Stimulated activated CD4-positive, alpha-beta T cell treated with anti-CD3 and anti-CD28 coated beads, Interleukin-2, amount 100 ng/mL, for 24 hours (primary cell): Measurements from ENCODE around the gene AK9.
A peak's percentile ranks its signal among the peaks of the same experiment; 100 is the strongest.
"Not testable (repeated sequence)": the region's sequence is repeated elsewhere in the genome, so short reads cannot be mapped to it uniquely, and the experiment has no call there.

Experiments
- DNase-seq, 2 donors: peaks; one replicate each; pipeline ENCODE4 v3.0.0-alpha.2; 2020

AK9 gene

DNA sequence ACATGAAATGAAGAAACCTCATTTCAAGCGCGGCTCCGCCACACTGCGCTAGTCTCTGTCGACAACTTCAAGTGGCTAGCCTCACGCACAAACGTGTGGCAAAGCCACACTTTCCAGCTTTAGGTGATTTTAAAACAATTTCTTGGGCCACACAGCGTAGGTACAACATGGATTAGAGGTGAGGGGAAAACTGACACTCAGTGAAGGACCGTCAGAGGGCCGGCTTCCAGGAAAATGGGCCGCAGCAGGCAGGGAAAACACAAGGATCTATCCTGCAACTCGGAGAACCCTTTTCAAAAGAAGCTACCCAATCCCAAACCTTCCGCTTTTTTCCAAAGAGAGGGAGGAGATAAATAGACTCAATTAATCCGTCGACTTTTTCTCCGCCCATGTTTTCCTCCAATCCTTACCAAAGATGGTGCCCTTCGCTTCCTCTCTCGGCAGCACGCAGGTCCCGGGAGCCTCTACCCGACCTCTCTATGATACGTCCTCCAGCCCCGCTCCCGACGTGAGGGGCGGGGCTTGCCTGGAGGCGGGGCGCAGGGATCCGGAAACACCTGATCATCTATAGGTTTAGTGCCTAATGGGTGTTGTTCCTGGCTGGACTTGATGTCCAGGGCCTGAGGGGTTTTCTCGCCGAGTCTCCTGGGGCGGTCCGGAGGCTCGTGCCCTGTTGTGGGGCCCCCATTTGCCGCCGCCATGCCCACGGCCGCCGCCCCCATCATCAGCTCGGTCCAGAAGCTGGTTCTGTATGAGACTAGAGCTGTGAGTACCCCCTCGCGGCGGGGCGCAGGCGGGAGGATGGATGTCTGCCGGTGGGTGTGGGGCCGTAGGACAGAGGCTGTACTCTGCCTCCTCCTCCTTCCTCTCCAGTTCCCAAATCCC is at the start of gene AK9, which contains the start of gene FIG4:
AK9 (minus strand) TSS at position 466 of the 885 bp plus-strand sequence. CDS start 15,457 bp downstream, outside the sequence.
FIG4 (plus strand) TSS at position 560 of the 885 bp plus-strand sequence; CDS start at position 700, 140 bp downstream.
- peak; percentile 94 for DNase-seq

DNA sequence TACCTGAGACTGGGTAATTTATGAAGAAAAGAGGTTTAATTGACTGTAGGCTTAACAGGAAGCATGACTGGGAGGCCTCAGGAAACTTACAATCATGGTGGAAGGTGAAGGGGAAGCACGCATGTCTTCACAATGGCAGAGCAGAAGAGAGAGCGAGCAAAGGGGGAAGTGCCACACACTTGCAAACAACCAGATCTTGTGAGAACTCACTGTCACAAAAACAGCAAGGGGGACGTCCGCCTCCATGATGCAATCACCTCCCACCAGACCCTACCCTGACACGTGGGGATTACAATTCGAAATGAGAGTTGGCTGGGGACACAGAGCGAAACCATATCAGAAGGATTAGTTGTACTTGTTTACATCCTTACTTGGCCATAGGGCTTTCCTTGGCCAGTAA is 49.8 kb upstream of the AK9 start:
- no peak for DNase-seq

DNA sequence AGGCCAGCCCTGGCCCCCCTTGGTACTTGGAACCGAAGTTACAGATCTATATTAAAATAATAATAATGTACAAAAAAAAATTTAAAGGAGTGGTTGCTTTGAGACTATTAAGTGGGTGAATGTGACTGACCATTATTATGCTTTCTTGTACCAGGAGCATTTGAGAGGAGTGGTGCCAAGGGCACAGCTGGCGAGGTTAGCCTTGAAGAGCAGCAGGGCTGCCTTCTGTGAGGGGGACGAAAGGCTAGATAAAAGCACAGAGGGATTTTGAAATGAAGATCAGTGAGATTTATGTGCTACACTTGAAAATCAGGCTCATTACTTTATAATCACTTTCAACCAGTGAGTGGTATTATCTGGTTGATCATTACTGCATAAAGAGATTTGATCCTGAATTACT is 48.7 kb upstream of the AK9 start:
- no peak for DNase-seq

DNA sequence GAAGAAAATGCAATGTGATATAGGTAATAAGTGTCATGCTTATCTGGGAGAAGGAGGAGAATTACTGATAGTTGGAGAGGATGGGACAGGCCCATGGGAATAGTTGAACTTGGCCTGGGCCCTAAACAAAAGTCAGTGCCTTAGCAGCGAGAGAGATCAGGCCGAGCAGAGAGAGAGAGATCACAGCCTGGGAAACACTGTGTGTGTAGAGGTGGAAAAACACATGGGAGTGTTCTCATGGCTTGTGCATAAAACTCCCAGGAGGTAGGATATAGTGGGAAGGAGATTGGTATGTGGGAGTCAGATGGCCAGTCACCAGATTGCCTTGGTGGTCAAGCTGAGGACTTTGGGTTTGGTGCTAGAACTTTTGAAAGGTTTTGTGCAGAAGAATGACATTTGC is 47.7 kb upstream of the AK9 start:
- DNase-seq: no peak

DNA sequence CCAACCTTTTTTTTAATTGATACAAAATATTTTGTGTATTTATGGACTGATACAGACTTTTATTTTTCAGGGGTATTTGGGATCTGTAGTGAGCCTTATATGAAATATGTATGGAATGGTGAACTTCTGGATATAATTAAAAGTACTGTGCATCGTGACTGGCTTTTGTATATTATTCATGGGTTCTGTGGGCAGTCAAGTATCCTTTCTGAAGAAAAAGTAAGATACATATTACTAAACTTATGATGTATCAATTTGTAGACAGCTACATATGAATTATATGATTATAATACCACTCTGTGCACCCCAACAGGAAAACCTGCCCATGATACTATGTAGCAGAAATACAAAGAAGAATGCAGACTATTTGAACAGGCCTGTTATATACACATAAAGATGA is 47.3 kb upstream of the AK9 start:
- DNase-seq: no peak

DNA sequence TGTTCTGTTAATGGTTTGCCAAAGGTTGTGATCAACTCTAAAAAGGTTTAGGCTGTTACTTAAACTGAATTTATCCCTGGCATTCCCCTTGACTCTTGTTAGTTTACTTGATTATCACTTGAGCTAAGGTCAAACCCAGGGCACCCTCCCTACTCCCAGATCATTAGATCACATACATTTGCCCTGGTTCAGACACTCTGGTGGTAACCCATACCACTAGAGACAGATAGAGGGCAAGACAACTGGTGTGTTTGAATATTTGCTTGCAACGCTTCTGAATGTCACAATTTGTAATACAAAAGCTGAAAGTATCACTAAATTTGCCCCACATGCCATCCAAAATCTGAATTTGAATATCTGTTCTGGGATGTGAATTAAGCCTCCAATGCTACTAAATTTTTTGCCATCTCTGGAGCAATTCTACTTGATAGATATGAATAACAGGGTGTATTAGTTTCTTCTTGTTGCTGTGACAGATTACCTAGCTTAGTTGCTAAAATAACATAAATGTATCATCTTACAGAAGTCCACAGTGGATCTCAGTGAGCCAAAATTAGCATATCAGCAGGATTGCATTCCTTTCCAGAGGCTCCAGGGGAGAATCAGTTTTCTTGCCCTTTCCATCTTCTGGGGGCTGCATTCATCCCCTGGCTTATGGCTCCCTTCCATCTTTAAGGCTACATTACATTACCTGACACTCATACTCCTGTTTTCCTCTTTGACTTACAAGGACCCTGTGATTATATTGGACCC is 45.4 kb upstream of the AK9 start:
- no peak for DNase-seq

DNA sequence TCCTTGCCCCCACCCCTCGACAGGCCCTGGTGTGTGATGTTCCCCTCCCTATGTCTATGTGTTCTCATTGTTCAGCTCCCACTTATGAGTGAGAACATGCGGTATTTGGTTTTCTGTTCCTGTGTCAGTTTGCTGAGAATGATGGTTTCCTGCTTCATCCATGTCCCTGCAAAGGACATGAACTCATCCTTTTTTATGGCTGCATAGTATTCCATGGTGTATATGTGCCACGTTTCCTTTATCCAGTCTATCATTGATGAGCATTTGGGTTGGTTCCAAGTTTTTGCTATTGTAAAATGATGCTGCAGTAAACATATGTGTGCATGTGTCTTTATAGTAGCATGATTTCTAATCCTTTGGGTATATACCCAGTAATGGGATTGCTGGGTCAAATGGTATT is 34.2 kb upstream of the AK9 start:
- not testable (repeated sequence) for DNase-seq

DNA sequence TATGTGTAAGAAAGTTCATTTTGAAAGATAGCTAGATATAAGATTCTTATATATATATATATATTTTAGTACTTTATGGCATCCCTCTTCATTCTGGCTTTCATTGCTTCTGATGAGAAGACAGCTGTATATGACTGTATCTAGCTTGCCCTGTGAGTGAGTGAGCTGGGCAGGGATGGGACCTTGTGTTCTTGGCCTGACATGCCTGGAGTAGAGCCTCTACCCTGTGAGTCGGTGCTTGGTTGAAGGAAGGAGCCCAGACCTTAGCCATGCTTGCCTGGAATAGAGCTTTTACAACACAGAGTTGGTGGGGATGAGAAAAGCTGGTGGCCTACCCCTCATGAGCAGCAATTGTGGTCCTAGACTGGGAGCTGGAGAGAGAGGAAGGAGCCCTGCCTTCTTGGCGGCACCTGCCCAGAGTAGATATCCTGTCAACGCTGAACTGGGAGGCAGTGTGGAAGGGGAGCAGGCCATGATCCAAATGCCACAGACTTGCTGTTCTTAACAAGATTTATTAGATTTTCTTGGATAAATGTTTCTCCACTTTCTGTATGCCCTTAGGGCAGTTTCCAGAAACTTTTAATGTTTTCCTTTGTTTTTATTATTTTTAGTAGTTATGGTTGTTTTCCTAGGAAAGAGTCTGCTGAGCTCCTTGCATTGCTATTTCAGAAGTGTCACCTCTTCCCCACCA is 31.7 kb upstream of the AK9 start:
- no peak for DNase-seq

DNA sequence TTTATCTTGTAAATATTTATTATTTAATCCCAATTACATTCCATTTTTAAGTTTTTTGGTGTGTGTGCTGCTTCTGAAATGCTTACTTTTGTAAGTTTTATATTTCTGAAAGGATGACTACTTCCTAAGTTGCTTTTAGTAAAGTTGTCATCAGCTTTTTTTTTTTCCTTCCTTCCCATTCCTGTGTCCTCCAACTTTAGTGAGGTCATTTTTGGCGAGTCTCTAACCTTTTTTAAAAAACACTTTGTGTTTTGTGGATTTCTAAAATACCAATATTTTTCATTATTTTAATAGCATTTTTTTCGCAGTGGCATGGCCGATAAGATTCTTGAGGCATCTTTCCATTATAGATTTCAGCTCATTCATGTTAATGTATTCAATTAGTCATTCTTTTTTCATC is 31.0 kb upstream of the AK9 start:
- no peak for DNase-seq

DNA sequence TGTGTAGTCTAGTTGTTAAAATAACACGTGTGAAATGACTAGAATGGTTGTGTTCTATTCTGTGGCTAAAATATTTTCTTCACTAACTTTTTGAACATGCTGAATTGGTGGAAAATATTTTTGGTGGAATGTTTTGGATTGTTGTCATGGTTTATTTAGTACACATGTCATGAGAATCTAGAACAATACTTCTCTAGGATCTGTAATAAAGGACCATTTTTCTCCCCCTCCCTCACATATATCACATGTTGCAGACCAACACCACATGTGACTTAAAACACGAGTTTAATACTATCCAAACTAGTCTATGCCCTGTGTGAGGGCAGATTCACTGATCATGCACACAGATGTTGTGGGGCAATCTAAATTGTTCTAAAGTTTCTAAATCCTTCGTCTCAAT is 29.3 kb upstream of the AK9 start:
- no peak for DNase-seq

DNA sequence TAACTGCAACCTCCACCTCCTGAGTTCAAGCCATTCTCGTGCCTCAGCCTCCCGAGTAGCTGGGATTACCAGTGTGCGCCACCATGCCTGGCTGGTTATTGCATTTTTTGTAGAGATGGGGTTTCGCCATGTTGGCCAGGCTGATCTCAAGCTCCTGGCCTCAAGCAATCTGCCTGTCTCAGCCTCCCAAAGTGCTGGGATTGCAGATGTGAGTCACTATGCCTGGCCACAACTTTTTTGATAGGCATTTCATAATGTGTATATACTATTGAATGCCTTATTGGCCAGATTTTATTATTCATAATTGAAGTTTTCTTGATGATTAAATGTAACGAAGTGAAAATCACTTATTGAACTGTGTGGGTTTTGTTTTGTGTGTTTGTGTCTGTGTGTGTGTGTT is 28.0 kb upstream of the AK9 start:
- DNase-seq: no peak

DNA sequence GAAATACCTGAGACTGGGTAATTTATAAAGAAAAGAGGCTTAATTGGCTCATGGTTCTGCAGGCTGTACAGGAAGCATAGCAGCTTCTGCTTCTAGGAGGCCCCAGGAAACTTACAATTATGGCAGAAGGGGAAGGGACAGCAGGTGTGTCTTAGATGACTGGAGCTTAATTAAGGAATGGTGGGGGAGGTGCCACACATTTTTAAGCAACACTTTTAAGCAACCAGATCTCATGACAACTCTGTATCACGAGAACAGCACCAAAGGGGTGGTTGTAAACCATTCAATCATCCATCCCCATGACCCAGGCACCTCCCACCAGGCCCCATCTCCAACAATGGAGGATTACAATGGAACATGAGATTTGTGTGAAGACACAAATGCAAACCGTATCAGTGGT is 27.0 kb upstream of the AK9 start:
- no peak for DNase-seq

DNA sequence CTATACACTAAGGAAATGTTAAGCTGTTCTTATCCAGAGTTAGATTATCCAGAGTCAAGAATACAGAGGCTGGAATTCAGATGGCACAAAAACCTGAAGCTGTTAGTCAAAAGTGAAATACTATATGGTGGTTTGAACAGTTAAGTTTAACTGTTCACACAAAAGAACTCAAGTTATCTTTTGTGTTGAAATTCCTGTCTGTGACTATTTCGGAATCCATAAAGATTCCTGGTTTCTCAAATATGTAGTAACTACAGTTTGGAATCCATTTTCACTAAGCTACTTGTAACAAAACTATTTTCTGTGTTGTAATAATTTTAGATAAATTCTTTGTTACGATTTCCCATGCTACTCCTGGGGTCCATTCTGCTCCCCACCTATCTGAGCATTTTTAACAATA is 24.6 kb upstream of the AK9 start:
- DNase-seq: no peak

DNA sequence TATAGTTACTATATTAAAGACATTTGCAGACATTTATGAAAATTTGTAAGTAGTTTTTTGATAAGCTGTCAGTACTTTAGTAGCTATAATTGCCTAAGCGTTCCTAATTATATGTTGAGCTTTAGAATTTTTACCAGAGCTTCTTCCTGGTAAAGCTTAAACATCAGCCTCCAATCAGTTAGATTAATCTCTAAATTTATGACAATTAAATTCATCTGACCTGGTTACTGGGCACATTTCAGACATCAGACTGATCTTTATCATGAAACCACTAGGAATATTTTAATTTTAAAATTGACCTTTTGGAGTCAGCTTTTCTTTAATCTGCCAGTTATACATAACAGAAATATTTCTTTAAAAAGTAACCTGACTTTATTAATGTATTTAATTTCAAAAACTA is 23.6 kb upstream of the AK9 start:
- no peak for DNase-seq

DNA sequence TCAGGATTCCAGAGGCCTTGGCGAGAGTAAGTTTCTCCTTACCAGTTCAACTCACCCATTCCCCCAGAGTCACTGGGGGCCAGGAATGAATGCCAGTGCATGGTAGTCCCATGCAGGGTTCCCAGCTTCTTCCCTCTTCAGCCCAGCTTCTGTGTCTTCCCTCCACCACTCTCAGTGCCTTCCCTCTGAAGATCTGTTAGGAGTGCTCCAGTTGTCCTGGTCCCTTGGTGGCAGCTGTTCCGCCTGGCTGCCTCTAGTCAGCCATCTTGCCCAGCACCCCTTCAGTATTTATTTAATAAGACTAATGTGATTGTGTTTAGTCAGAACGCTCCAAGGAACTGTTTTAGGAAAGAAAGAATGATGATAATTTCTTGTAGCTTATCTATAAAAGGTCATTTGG is 23.2 kb upstream of the AK9 start:
- no peak for DNase-seq

DNA sequence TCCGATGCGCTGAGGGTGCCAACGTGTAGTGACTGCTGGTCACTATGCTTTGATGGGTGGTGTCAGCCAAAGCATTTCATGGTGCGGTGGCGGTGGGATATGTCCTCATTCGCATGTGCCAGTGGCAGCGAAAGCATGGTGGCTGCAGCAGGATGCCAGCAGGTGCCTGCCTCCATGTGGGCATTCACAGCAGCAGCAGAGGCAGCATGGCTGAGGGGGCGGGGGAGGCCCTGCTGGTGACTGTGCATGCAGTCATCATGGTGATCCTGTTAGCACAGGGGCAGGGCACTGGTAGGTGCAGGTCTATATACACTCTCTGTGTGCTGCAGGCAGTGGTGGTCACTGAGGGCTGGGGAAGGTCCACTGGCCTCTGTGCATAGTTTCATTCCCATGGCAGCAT is 22.1 kb upstream of the AK9 start:
- peak in 1 of 2 donors; percentile 18 for DNase-seq

DNA sequence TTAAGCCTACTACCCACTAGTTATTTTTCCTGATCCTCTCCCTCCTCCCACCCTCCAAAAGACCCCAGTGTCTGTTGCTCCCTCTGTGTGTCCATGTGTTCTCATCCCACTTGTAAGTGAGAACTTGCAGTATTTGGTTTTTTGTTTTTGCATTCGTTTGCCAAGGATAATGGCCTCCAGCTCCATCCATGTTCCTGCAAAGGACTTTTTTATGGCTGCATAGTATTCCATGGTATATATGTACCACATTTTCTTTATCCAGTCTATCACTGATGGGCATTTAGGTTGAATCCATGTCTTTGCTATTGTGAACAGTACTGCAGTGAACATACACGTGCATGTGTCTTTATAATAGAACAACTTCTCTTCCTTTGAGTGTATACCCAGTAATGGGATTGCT is 17.1 kb upstream of the AK9 start:
- DNase-seq: not testable (repeated sequence)

DNA sequence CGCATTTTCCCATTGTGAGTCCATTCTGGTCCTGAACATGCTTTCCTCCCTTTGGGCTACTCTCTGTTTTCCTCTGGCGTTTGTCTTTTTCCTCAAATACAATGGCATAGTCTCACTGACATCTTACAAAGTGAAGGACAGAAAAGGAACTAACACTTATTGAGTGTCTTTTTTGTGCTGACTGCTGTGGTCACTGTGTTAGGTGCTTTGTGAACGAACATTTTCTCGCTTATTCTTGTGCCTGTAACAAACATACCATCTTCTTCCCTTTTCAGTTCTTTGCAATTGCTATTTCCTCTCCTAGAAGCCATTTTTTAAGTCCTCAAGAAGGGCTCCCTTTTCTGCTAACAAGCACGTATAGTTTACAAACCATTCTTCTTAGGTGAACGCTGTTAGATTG is 15.5 kb upstream of the AK9 start:
- DNase-seq: no peak

DNA sequence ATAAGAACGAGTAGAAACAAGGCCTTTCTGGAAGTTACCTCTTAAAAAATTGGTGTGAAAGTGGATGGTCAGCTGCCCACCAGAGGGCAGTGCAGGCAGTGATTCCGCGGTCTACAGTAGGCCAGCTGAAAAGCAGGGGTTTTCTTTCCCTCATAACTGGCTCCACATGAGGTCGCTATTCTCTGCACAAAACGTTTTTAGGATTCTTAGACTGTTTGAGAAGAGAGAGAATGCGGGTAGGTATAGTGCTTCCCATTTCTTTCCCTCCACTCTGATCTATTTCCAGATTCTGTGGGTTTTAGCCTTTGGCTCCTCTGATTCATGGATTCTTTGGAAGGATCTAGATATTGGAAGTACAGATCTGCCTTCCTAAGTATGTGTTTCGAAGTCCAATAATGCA is 14.3 kb upstream of the AK9 start:
- peak; percentile 76 to 79 for DNase-seq

DNA sequence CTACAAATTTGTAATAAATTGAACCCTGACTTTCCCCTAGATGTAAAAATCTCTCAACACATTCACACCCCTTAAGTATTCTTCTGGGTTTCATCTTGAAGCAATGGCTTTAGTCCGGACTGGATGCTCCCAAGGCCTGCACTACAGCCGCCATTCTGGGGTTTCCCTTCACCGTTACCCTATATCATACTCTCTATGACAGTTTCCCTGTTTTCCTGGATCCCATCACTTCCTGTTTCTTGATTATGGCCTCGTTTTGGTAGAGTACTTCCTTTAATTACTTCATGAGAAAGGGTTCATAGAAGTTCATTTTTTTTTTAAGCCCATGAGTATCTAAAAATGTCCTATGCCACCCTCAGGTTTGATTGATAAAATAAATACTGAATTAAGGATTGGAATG is 11.8 kb upstream of the AK9 start:
- no peak for DNase-seq

DNA sequence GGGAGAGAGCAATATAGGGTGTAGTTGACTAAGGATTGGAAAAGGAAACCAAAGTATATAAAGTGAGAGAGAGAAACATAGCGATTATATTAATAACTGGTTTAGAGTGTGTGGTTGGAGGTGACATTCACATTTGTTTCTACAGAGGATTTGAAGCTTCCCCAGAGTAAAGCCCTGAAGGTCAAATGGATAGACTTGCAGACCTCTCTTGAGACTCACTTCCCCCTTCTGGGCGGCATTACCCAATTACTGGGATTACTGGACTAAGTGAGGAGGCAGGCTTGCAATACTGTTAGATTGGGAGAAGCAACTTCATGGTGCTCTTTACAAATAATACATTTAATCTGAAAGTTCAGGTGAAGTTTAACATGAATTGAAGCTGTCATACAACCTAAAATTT is 10.8 kb upstream of the AK9 start:
- no peak for DNase-seq

DNA sequence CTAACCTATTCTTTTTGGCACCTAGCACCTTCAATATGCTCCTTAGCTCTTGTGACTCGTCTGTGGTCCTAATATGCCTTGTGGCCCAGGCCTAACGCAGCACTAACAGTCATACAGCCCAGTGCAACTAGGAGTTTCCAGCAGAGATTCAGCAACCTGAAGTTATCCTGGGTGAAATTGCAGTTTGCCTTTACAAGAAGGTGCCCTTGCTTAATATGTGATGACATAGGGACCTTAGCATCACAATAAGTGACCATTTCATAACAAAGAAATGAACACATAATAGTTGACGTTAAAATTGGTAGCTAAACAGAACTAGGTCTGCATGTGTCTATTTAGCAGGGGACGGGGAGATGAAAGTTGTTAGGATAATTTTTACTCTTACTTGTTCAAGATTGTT is 10.2 kb upstream of the AK9 start:
- DNase-seq: no peak

DNA sequence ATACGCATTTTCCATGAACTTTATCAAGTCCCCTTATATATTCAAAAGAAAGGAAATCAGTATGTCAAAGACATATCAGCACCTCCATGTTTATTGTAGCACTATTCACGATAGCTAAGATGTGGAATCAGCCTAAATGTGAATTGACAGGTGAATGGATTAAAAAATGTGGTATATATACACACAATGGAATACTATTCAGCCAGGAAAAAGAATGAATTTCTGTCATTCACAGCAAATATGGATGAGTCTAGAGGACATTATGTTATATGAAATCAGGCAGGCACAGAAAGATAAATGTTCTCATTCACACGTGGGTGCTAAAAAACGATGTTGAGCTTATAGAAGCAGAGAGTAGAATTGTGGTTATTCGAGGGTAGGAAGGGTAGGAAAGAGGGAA is 5.4 kb upstream of the AK9 start:
- DNase-seq: no peak

DNA sequence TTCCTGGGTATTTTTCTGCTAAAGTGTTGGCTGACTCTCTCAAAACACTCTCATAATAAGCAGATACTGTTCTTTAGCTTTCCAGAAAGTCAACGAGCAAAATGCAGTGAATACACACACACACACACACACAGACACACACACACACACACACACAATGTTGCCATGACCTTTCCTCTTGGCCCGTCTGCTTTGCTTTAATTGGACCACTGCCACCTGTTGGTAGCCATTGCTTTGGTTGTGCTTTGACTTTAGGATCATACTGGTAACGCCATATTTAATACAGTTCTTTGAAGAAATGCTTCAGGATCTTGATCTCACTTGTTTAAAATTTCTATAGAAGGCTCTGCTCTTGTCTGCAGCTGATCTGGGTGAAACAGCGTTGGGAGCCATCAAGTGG is 4.5 kb upstream of the AK9 start:
- peak in 1 of 2 donors; percentile 10 for DNase-seq
